WTC11 (cell line): Measurements from ENCODE around the gene ITPR2.

Experiments used
- FOXJ3 ChIP-seq: sonication (generic); formaldehyde crosslinking; IDR thresholded peaks from 2 replicates; pipeline ENCODE4 v1.9.0; 2021; ENCODE audit warnings: missing genetic modification reagents, mild to moderate bottlenecking, borderline replicate concordance
- JUN ChIP-seq: sonication (generic); formaldehyde crosslinking; IDR thresholded peaks from 2 replicates; pipeline ENCODE4 v1.8.0; 2023; ENCODE audit warnings: mild to moderate bottlenecking, missing genetic modification reagents
- MYBL2 ChIP-seq: sonication (generic); formaldehyde crosslinking; IDR thresholded peaks from 2 replicates; pipeline ENCODE4 v1.8.1; 2023; ENCODE audit warnings: mild to moderate bottlenecking, moderate library complexity, missing genetic modification reagents
- NFYB ChIP-seq: sonication (generic); formaldehyde crosslinking; conservative IDR thresholded peaks from 2 replicates; pipeline ENCODE4 v1.8.0; 2022; ENCODE audit warnings: low read depth, missing genetic modification reagents
- OVOL2 ChIP-seq: fragments of 250-450 bp; sonication (Bioruptor Pico); IDR thresholded peaks from 2 replicates; pipeline ENCODE4 v1.9.0; 2021; ENCODE audit warnings: mild to moderate bottlenecking, borderline replicate concordance
- ZBTB21 ChIP-seq: sonication (generic); formaldehyde crosslinking; IDR thresholded peaks from 2 replicates; pipeline ENCODE4 v1.8.1; 2023; ENCODE audit warnings: mild to moderate bottlenecking, missing genetic modification reagents, borderline replicate concordance
- TF ChIP-seq, protein P1 (sequence below): sonication (generic); formaldehyde crosslinking; IDR thresholded peaks from 2 replicates; pipeline ENCODE4 v1.8.0; 2023; ENCODE audit warnings: missing genetic modification reagents
- TF ChIP-seq, protein P2 (sequence below): fragments of 200-600 bp; IDR thresholded peaks from 2 replicates; pipeline ENCODE4 v1.8.0; 2022; ENCODE audit warnings: antibody characterized with exemption
- TF ChIP-seq, protein P3 (sequence below): sonication (generic); formaldehyde crosslinking; IDR thresholded peaks from 2 replicates; pipeline ENCODE4 v1.8.1; 2023; ENCODE audit warnings: mild to moderate bottlenecking, missing genetic modification reagents, moderate library complexity
- TF ChIP-seq, protein P4 (sequence below): sonication (generic); formaldehyde crosslinking; conservative IDR thresholded peaks from 2 replicates; pipeline ENCODE4 v1.8.1; 2022; ENCODE audit warnings: mild to moderate bottlenecking, missing genetic modification reagents

DNA sequence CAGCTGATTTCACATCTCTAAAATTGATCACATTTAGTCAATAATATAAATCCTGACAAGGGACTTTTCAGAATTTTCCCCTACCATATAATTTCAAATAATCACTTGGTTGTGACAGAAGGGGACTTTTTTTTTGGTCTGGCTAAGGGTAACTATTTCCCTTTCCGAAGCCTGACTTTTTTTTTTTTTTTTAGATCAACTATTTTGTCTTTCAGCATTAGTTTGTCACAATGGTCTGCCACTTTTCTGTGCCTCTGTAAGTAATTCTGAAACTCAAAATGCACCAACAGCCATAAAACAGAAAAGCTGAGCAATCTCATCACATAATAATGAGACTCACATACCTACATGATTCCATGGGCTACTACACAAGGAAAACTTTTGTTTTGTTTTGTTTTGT lies 371.2 kb downstream of the ITPR2 start:
- TF ChIP-seq, protein P1, sequence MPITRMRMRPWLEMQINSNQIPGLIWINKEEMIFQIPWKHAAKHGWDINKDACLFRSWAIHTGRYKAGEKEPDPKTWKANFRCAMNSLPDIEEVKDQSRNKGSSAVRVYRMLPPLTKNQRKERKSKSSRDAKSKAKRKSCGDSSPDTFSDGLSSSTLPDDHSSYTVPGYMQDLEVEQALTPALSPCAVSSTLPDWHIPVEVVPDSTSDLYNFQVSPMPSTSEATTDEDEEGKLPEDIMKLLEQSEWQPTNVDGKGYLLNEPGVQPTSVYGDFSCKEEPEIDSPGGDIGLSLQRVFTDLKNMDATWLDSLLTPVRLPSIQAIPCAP (CRISPR knock-in tag): no peak
- TF ChIP-seq MYBL2 (CRISPR knock-in tag): no peak
- TF ChIP-seq ZBTB21 (CRISPR knock-in tag): no peak
- TF ChIP-seq, protein P2, sequence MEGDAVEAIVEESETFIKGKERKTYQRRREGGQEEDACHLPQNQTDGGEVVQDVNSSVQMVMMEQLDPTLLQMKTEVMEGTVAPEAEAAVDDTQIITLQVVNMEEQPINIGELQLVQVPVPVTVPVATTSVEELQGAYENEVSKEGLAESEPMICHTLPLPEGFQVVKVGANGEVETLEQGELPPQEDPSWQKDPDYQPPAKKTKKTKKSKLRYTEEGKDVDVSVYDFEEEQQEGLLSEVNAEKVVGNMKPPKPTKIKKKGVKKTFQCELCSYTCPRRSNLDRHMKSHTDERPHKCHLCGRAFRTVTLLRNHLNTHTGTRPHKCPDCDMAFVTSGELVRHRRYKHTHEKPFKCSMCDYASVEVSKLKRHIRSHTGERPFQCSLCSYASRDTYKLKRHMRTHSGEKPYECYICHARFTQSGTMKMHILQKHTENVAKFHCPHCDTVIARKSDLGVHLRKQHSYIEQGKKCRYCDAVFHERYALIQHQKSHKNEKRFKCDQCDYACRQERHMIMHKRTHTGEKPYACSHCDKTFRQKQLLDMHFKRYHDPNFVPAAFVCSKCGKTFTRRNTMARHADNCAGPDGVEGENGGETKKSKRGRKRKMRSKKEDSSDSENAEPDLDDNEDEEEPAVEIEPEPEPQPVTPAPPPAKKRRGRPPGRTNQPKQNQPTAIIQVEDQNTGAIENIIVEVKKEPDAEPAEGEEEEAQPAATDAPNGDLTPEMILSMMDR: no peak
- TF ChIP-seq, protein P3, sequence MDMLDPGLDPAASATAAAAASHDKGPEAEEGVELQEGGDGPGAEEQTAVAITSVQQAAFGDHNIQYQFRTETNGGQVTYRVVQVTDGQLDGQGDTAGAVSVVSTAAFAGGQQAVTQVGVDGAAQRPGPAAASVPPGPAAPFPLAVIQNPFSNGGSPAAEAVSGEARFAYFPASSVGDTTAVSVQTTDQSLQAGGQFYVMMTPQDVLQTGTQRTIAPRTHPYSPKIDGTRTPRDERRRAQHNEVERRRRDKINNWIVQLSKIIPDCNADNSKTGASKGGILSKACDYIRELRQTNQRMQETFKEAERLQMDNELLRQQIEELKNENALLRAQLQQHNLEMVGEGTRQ: no peak
- TF ChIP-seq, protein P4, sequence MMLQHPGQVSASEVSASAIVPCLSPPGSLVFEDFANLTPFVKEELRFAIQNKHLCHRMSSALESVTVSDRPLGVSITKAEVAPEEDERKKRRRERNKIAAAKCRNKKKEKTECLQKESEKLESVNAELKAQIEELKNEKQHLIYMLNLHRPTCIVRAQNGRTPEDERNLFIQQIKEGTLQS: no peak
- no peak for TF ChIP-seq FOXJ3 (CRISPR knock-in tag)
- TF ChIP-seq NFYB (CRISPR knock-in tag): no peak
- TF ChIP-seq OVOL2 (CRISPR knock-in tag): no peak
- no peak for TF ChIP-seq JUN
